Peyer's patch (tissue), 4 donors: Measurements from ENCODE around the gene OR10A4.
"Not testable (repeated sequence)": the region's sequence is repeated elsewhere in the genome, so short reads cannot be mapped to it uniquely, and the experiment has no call there.

Source experiments
- POLR2A ChIP-seq, 2 donors: fragments of 450-650 bp; IDR thresholded peaks; one replicate each; pipeline ENCODE4 v1.5.1; 2017; ENCODE audit warnings: antibody characterized with exemption in 2 of 2, mild to moderate bottlenecking in 2 of 2, moderate library complexity in 2 of 2
- TF ChIP-seq, protein P1 (sequence below), 6 experiments: fragments of 450-650 bp in 4 of 6; fragments of 200-600 bp in 2 of 6; sonication (generic) in 1 of 6; IDR thresholded peaks; one replicate each; pipeline ENCODE4 v1.5.1; 2017 to 2019; ENCODE audit warnings: antibody characterized with exemption in 6 of 6, mild to moderate bottlenecking in 3 of 6, moderate library complexity in 1 of 6

GRCh38 chr11:6904804-6905203 is 28.4 kb downstream of the OR10A4 start:
- TF ChIP-seq, protein P1, sequence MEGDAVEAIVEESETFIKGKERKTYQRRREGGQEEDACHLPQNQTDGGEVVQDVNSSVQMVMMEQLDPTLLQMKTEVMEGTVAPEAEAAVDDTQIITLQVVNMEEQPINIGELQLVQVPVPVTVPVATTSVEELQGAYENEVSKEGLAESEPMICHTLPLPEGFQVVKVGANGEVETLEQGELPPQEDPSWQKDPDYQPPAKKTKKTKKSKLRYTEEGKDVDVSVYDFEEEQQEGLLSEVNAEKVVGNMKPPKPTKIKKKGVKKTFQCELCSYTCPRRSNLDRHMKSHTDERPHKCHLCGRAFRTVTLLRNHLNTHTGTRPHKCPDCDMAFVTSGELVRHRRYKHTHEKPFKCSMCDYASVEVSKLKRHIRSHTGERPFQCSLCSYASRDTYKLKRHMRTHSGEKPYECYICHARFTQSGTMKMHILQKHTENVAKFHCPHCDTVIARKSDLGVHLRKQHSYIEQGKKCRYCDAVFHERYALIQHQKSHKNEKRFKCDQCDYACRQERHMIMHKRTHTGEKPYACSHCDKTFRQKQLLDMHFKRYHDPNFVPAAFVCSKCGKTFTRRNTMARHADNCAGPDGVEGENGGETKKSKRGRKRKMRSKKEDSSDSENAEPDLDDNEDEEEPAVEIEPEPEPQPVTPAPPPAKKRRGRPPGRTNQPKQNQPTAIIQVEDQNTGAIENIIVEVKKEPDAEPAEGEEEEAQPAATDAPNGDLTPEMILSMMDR (IDR thresholded peaks at IDR 0.05): not testable (repeated sequence)
- not testable (repeated sequence) for TF ChIP-seq POLR2A (IDR thresholded peaks at IDR 0.05)
